GM21515 (cell line): Measurements from ENCODE around the gene PDE1A.

Source experiments
- ATAC-seq: cut with Tn5 transposase; IDR thresholded peaks from one replicate; pipeline ENCODE4 v1.9.1; 2021; ENCODE audit not compliant: unreplicated experiment

The PDE1A gene

DNA sequence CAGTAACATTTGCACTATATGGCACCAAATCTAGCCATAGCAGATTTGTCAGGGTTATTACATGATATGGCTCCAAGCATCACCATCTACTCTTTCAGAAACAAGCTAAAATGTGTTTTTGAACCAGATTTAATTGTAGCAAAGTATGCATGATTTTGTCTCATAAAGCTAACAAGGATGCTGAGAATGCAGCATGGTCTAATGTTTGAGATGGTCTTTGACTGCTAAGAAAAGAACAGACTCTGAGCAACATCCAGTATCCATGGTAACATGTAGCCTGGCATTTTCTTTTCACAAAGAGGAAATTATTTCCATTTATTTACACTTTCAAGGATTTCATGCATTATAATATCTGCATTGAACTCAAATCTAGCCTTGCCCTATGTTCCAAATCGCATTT lies 206.5 kb downstream of the PDE1A start:
- no peak for ATAC-seq

DNA sequence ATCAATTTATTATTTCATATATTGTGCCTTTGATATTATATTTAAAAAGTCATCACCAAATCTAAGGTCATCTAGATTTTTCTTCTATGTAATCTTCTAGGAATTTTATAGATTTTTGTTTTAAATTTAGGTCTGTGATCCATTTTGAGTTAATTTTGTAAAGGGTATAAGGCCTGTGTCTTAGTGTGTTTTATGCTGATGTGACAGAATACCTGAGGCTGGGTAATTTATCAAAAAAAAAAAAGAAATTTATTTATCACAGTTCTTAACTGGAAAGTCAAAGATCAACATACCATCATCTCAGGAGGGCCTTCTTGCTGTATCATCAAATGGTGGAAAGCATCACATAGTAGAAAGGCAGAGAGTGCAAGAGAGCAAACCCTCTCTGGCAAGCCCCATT lies 216.2 kb downstream of the PDE1A start:
- no peak for ATAC-seq

DNA sequence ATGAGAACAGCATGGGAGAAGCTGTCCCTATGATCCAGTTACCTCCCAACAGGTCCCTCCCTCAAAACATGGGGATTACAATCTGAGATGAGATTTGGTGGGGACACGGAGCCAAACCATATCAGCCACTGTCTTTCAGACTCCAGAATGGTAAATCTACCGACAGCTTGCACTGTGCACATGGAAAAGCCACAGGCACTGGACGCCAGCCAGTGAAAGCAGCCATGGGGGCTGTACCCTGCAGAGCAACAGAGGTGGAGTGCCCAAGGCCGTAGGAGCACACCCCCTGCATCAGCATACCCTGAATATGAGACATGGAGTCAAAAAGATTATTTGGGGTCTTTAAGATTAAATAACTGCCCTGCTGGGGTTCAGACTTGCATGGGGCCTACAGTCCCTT lies 218.4 kb downstream of the PDE1A start:
- no peak for ATAC-seq

DNA sequence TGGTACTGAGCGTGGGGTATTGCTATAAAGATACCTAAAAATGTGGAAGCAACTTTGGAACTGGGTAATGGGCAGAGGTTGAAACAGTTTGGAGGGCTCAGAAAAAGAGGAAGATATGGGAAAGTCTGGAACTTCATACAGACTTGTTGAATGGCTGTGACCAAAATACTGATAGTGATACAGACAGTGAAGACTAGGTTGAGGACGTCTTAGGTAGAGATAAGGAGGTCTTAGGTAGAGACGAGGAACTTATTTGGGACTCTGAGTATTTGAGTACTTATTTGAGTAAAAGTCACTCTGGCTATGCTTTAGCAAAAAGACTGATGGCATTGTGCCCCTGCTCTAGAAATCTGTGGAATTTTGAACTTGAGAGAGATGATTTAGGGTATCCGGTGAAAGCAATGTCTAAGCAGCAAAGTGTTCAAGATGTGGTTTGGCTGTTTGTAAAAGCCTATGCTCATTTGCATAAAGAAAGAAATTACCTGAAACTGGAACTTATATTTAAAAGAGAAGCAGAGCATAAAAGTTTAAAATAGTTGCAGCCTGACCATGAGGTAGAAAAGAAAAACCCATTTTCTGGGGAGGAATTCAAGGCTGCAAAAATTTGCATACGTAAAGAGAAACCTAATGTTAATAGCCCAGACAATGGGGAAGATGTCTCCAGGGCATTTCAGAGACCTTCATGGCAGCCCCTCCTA lies 219.6 kb downstream of the PDE1A start:
- peak; percentile 72 for ATAC-seq

DNA sequence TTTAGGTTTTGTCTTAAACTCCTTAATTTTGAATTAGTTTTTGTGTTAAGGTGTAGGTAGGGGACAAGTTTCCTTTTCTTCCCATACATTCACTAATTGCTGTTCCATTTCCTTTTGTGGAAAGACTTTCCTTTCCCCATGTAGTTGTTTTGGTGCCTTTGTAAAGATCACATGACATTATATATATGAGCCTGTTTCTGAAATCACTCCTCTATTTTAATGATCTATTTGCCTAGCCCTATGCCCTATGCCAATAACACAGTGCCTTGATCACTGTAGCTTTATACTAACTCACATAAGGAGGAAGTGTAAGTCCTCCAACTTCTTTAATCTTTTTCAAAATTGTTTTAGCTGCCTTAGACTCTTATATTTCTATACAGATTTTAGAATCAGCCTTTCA lies 229.3 kb downstream of the PDE1A start:
- ATAC-seq, result no peak

DNA sequence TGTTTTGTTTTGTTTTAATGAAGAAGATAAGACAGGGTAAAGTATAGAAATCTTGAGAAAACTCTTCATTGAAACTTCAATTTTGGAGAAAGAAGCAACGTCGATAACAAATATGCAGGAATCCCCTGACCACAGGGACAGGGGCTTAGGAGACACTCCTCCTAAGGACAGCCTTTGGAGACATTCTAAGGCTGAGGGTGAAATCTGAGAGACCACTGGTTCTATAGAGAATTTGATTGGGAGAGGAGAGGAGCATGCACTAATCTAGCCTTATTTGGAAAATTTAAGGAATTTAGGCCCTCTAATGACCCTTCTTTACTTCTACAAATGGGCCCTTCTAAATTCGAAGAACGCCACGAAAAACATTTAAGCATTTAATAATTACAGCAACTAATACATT lies 233.5 kb downstream of the PDE1A start:
- ATAC-seq, result no peak

DNA sequence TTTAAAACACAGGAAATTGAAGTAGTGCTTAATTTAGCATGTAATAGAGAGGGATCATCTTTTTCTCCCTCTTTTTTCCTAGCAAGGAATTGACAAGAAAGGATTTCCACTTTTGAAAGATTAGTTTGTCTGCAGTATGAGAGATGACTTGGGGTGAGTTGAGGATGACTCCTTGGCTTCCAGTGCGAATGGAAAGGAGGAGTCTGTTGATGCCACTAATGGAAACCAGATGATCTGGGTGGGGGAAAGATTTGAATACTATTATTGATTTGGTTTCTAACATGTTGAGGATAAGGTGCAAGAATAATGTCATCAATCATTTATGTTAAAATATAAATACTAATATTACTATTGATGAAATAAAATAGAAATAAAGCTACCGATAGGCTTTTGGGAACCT lies 235.8 kb downstream of the PDE1A start:
- no peak for ATAC-seq

DNA sequence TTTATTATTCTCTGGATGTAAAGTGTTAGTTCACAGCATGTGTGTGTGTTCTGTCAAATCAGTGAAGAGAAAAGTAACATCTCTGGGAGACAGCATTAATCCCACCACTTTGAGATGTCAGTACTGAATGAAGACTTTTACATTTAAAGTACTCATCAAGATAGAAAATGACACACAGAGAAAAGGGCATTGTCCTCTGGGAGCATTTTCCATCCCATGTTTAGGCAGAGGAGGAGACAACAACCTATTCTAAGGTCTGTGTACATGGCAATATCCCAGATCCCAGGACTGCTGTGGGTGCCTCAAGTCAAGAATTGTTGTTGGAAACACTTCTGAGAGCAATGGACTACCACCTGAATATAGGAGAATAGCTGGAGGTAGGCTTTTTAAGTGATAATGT lies 239.7 kb downstream of the PDE1A start:
- no peak for ATAC-seq

DNA sequence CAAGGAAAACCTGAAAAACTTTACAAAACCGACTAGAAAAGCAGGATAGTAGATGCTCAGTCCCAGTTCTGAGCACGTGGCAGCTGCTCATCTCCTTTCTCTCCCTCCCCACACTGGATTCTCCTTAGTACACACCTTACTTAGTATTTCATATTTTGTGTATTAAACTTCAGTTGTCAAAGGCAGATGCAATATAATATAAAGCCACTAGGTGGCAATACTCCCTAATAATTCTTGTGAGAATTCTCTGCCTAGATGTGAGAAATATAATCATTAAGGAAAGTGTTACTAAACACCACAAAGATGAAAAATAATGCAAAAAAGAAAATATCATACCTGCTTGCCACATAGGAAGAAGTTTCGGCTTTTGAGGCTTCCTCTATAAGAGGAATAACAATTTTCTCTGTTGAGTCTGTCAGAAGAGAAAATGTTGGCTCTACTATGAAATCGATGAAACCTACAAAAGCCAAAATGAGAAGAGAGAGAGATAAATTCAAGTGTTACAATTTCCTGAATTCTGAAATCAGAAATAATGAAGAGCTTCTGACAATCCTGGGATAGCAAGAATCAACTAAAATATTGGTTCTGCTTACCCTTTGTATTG lies 240.6 kb downstream of the PDE1A start:
- ATAC-seq, result peak; percentile 74

DNA sequence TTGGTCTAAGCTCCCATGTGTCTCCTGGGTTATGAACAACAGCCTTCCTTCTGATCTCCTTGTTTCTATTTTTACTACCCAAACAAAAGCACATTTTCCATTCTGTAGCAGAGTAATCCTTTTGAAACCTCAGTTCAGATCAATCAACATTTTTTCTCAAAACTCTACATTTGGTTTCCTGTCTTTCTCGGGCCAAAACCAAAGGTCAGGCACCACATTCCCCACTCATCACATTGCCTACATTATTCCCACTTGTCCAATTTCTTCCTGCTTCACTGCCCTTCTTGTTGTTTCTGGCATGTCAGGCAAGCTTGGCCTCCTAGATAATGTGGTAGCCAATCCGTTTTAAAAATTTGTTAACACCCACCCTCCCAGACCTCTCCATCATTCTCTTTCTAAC lies 244.4 kb downstream of the PDE1A start:
- ATAC-seq, result no peak

DNA sequence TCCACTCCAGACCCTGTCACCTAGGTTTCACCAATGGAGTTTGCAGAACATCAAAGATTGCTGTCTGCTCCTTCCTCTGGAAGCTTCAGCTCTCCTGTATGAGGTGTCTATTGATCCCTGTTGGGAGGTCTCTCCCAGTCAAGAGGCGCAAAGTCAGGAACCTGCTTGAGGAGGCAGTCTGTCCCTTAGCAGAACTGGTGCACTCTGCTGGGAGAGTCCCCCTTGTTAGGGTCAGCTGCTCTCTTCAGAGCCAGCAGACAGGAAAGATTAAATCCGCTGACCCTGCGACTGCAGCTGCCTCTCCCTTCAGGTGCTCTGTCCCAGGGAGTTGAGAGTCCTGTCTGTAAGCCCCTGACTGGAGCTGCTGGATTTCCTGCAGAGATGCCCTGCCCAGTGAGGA lies 245.5 kb downstream of the PDE1A start:
- no peak for ATAC-seq

DNA sequence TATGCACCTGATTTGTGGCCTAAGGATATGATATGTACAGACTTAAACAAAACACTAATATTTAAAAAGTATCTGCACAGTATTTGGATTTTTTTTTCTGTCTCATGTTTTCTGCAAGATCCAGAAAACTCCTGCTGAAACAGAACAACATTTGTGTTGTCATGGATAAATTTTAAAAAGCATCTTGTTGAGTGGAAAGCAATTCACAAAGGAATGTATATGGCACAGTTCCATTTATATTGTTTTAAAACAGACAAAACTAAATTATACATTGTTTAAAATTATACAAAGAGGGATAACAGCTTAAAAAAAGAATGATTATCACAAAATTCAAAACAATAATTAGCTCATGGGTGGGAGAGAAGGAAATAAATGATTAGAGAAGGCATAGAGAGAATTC lies 247.7 kb downstream of the PDE1A start:
- no peak for ATAC-seq

DNA sequence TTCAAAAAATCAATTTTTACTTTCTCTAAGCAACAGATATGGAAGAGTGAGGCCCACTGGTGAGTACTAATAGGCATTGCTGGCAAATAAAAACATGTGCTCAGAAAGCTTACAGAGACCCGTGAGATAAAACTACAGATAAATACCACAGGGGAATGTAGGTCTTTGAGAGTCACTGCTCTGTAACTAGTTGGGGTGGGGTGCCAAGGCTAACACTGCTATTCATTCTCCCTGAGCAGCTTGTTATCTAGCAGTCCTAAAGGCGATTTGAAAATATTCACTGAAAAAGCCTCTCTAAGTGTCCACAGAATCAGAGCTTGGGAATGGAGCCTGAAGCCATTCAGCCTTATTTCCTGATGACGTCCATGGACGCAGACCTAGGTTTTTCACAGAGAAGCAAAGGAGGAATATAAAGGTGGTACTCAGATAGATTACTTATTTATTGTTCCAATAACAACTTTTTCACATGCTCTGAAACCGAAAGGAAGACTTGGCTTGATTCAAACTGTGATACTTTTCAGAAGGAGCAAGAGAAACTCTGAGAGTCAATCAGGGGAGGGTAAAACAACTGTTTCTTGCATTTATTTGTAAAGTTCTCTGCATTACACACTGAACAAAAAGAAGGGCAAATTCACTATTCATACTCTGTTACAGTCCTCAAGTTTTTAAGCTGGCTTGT lies 252.8 kb downstream of the PDE1A start:
- ATAC-seq, result no peak

DNA sequence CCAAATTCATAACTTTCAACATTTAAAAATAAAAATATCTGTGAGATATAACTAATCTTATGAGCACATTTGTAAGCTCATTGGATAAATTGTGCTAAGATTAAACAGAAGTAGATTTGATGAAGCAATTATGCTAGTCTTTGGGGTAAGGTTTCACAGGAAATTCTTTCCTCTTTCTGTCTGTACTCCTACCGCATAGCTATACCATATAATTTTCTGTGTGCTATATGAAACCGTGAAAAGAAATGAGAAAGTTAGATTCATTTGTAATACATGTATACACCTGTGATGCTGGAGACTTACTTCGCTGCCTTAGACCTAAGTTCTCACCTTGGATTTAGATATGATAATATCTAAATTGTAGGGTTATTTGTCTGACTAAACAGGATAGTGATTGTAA lies 256.5 kb downstream of the PDE1A start:
- ATAC-seq, result no peak

DNA sequence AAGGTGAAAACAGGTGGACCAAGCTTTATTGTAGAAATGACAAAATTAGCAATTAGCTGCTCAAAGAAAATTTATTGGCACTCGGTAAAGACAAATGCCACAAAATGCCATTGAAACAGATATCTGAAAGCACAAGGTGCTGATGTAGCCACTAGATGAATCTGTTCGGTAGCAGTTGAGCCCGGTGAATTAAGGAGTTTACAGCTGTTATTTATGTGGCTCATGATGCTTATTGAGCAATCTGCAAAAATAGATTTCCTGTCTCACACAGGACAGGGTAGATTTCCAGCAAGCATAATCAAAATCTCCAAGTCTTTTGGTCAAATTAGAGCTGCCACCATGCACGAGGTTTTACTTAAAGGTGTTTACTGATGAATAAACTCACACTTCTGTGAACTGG lies 259.0 kb downstream of the PDE1A start:
- no peak for ATAC-seq

DNA sequence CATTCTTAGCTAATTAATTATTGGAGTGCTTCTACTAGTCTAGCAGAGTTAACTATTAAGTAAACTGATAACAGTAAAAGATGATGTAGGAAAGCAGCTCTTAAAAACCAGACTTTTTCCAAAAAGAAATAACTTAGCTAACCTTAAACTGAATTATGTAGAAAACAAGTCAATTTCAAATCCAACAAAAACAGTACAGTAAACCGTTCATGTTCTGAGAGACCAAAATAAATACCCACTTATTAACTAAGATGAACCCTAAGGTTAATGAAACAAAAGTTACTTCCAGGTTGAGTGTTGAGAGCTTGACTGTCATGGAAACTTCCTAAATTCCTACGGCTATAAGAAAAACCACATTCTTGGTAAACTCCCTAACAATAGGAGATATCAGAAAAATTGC lies 260.0 kb downstream of the PDE1A start:
- no peak for ATAC-seq

DNA sequence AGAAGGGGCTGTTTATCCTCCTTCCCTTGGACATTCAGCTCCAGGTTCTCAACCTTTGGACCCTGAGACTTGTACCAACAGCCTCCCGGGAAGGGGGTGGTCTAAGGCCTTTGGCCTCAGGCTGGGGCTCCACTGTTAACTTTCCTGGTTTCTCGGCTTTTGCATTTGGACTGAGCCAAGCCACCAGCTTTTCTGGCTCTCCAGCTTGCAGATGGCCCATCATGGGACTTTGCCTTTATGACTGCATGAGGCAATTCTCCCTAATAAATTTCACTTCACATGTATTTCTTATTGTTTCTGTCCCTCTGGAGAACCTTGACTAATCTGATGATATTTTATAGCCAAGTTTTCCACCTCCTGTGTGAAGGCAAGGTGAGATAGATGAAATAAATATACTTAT lies 260.4 kb downstream of the PDE1A start:
- no peak for ATAC-seq

DNA sequence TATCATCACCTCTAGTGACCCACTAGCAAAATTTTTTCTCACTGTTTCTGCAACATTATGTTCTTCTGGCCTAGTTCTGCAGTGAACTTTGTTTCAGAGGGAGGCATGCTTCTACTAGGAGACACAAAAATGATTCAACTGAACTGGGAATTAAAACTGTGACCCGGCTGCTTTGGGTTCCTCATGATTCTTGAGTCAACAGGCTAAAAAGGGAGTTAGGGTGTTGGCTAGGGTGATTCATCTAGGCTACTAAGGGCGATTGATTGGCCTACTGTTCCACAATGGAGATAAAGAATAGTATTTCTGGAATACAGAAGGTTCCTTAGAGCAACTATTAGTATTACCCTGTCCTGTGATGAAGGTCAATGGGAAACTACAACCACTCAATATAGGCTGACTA lies 261.6 kb downstream of the PDE1A start:
- ATAC-seq, result no peak

DNA sequence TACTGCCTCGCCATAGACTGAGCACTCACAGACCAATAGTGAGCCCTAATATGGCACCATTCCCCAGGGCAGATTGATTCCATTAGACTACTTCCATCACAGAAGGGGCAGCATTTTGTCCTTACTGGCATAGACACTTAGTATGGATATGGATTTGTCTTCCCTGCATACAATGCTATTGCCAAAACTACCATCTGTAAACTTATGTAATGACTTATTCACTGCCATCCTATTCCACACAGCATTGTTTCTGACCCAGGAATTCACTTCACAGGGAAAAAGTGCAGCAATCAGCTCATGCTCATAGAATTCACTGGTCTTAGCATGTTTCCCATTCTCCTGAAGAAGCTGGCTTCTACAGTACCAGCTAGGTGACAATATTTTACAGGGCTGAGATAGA lies 262.1 kb downstream of the PDE1A start:
- ATAC-seq, result no peak

DNA sequence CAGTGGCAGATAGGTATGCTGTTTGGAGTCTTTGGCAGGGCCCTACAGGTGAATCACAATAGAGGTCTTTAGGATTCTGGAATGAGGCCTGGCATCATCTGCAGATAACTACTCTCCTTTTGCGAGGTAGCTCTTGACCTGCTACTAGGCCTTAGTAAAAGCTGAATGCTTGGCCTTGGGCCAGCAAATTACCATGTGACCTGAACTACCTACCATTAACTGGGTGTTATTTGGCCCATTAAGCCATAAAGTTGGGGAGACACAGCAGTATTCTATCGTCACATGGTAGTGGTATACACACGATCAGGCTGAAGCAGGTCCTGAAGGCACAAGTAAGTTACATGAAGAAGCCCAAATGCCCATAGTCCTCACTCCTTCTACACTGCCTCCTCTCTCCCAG lies 263.0 kb downstream of the PDE1A start:
- ATAC-seq, result no peak

DNA sequence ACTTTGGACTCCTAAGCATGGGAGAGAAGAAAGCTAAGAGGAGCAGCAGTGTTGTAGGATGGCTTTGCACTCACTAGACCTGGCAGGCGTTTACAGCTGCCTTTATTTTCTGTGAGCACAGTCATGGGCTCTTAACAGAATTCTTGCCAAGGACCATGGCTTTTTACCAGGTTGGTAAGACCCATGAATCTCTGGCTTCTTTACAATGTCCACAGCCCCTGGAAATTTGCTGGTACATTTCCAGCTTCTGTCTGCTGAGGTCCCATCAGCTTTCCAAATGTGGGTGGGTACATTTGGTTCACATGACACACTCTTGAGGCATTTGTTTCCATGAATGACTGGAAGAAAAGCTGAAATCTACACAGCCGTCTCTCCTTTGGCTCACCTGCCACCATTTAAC lies 278.5 kb downstream of the PDE1A start:
- no peak for ATAC-seq

DNA sequence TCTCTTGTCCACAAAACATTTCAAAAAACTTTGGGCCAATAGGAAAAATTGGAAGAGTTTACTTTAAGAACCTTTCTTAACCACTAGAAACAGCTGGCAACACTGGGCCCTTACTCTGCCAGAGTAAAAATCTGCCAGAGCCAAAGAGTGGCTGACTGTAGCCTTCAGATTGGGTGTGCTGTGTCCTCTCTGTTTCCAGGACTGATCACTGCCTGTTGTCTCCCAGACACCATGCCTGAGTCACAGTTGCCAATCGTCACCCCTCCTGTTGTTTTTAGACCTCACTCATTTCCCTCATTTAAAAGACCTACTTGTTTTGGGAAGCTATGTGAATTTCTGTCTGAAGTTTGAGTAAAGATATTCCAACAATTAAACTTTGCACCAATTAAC lies 282.1 kb downstream of the PDE1A start:
- ATAC-seq, result no peak
